Measurements from ENCODE around the gene SAG.

SAG gene

DNA sequence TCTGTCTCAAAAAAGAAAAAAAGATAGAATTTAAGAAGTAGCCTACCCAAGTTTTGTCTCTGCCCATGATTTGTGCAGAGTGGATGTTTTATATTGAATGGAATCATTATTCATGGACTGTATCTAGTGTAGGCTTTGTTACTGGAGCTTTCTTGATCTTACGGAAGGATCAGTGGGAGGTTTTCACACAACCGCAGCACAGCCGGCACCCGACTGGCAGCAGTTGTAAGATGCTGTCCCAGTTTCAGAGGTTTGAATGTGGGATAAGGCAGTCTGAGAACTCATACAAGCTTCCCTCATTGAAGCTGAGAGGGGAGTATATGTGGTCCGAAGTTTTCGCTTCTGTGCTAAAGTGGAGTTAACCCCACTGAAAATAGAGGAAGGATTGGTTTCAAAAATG is 19.7 kb upstream of the SAG start:
- no peak for DNase-seq (ENCODE audit: low read depth)
- TF ChIP-seq, protein P1, sequence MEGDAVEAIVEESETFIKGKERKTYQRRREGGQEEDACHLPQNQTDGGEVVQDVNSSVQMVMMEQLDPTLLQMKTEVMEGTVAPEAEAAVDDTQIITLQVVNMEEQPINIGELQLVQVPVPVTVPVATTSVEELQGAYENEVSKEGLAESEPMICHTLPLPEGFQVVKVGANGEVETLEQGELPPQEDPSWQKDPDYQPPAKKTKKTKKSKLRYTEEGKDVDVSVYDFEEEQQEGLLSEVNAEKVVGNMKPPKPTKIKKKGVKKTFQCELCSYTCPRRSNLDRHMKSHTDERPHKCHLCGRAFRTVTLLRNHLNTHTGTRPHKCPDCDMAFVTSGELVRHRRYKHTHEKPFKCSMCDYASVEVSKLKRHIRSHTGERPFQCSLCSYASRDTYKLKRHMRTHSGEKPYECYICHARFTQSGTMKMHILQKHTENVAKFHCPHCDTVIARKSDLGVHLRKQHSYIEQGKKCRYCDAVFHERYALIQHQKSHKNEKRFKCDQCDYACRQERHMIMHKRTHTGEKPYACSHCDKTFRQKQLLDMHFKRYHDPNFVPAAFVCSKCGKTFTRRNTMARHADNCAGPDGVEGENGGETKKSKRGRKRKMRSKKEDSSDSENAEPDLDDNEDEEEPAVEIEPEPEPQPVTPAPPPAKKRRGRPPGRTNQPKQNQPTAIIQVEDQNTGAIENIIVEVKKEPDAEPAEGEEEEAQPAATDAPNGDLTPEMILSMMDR (IDR thresholded peaks at IDR 0.05; ENCODE audit: low read length, missing control alignments): no peak
- H3K4me3 ChIP-seq (replicated peaks; ENCODE audit: low read depth, low read length): no peak overlapping the region

DNA sequence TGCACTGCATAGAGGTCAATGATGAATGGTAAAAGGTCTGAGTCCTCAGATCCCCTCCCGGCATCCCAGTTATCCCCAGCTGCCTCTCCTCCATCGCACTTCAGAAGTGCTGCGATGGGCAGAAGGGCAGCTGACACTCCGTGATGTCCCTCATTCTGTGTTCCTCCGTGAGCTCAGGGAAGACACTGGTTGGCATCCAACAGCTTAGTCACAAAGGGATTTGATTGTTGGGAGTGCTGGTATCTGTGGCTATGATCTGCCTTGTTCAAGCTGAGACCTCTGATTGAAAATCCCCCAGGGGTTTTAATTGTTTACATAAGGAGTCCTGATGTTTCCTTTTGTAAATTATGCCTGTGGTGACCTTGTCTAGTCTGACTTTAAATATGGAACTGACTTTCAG is 19.0 kb upstream of the SAG start:
- no peak overlapping the region for H3K4me3 ChIP-seq (replicated peaks; ENCODE audit: low read depth, low read length)
- no peak for DNase-seq (ENCODE audit: low read depth)
- TF ChIP-seq, protein P1 (IDR thresholded peaks at IDR 0.05; ENCODE audit: low read length, missing control alignments): no peak

DNA sequence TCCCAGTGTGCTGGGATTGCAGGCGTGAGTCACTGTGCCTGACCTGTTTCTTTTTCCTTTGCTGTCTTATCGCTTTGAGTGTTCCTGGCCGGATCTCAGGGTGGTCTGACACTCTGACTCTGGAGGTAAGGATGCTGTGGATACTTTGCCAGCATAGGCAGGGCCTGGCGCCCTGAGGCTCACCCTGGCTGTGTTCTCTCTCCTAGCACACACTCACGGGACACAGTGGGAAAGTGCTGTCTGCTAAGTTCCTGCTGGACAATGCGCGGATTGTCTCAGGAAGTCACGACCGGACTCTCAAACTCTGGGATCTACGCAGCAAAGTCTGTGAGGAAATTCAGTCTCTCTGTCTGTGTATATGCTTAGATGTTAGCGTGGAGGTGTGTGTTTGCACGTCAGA is 18.0 kb upstream of the SAG start:
- DNase-seq (ENCODE audit: low read depth): no peak
- H3K4me3 ChIP-seq (replicated peaks; ENCODE audit: low read depth, low read length): no peak overlapping the region
- TF ChIP-seq, protein P1 (IDR thresholded peaks at IDR 0.05; ENCODE audit: low read length, missing control alignments): no peak

DNA sequence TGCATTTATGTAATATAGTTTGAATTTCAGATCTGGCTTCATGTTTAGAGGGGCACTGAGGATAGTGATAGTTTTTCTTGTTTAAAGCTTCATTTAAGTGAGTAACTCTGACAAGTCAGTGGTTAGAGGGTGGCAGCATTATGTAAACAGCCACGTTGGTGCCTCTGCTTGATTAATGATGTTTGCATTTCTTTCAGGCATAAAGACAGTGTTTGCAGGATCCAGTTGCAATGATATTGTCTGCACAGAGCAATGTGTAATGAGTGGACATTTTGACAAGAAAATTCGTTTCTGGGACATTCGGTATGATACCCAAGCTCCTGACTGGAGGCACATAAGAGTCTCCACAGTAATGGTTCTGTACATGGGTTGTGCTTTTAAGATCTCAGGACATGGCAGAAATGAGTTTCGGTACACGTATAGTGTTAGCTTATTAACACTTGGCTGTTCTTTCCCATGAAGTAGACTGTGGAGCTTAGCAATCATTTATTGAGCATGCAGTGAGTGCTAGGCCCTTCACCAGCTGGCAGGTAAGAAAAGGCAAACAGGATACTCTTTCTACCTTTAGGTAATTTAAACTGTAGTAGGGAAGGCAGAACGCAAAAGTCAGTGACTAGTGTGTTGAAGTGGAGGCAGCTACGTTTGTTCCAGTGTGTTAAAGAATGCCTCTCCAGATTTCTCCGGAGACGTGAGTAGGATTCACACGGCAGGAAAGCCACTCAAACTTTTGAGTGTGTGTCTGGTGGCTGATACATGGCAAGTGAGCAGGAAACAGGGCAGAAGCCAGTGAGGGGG is 17.4 kb upstream of the SAG start:
- DNase-seq (ENCODE audit: low read depth): no peak
- no peak overlapping the region for H3K4me3 ChIP-seq (replicated peaks; ENCODE audit: low read depth, low read length)
- TF ChIP-seq, protein P1 (IDR thresholded peaks at IDR 0.05; ENCODE audit: low read length, missing control alignments): no peak

DNA sequence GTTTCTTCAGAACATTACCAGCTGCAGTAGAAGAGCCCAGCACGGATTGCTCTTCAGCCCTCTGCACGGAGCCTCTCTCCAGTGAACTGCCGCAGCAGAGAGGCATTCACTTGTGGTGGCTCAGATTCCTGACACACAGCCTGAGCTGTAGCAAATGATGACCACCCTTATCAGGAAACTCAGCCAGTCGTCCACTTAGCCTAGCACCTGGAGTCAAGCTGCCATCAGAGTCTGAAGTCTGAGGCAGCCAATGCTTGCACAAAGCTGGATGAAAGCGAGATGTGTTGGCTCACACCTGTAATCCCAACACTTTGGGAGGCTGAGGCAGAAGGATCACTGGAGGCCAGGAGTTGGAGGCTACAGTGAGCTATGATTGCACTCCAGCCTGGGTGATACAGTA is 11.7 kb upstream of the SAG start:
- DNase-seq (ENCODE audit: low read depth): no peak
- no peak overlapping the region for H3K4me3 ChIP-seq (replicated peaks; ENCODE audit: low read depth, low read length)
- TF ChIP-seq, protein P1 (IDR thresholded peaks at IDR 0.05; ENCODE audit: low read length, missing control alignments): no peak

DNA sequence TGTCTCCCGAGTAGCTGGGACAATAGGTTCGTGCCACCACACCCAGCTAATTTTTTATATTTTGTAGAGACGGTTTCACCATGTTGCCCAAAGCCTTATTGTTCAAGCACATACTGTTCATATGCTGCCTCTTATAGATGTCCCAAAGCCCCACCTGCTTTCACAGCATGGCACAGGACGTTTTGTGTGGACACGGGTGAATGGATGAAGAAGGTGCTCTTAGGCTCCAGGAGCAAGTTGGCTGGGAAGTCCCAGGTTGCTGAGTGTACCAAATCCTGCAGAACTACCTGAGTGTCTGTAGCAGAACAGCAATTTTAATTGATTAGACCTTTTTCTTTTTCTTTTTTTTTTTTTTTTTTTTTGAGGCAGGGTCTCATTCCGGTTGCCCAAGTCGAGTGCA is 10.5 kb upstream of the SAG start:
- TF ChIP-seq, protein P1 (IDR thresholded peaks at IDR 0.05; ENCODE audit: low read length, missing control alignments): no peak
- DNase-seq (ENCODE audit: low read depth): no peak

DNA sequence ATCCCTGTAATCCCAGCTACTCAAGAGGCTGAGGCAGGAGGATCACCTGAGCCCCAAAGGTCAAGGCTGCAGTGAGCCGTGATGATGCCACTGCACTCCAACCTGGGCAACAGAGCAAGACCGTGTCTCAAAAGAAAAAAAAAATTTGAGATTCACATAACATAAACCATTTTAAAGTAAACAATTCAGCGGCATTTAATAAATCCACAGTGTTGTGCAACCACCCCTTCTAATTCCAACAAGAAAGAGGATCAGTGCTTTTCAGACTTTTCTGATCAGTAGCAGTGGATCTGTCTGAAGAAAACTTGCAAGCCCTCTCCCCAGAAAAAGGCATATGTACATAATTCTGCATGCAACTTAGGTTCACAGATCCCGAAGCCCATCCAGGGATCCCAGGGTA is 7.2 kb upstream of the SAG start:
- H3K4me3 ChIP-seq (replicated peaks; ENCODE audit: low read depth, low read length): no peak overlapping the region
- TF ChIP-seq, protein P1 (IDR thresholded peaks at IDR 0.05; ENCODE audit: low read length, missing control alignments): no peak
- DNase-seq (ENCODE audit: low read depth): no peak

More for the DNA sequence above, 10.5 kb upstream of the SAG start:
- H3K4me3 ChIP-seq (replicated peaks; ENCODE audit: low read depth, low read length): no peak overlapping the region

Measured in fibroblast of pulmonary artery (primary cell).